Endodermal cell (in vitro differentiated cells): ENCODE data around the gene PYGB. TPM values are rescaled to one million over a fixed set of nuclear protein-coding genes. Genes with fewer than 3 reads are reported as not detected.

ENCODE experiments used
- DNase-seq: peaks from one replicate; pipeline ENCODE4 v3.0.0-alpha.2; 2017
- H3K27ac ChIP-seq: 2 replicates; pipeline ENCODE4 v1.5.1; 2013; ENCODE audit warnings: mild to moderate bottlenecking, low read depth, low read length, moderate library complexity
- H3K27me3 ChIP-seq: 2 replicates; pipeline ENCODE4 v1.6.1; 2013; ENCODE audit warnings: mild to moderate bottlenecking, low read length, moderate library complexity; ENCODE audit not compliant: insufficient read depth, control insufficient read depth, poor library complexity, severe bottlenecking
- H3K36me3 ChIP-seq: 2 replicates; pipeline ENCODE4 v1.7.0; 2013; ENCODE audit warnings: mild to moderate bottlenecking, low read length, moderate library complexity; ENCODE audit not compliant: control insufficient read depth, insufficient read depth
- H3K4me1 ChIP-seq: one replicate; pipeline ENCODE4 v1.7.0; 2013; ENCODE audit warnings: low read length; ENCODE audit not compliant: control insufficient read depth, insufficient read depth
- H3K4me3 ChIP-seq: 2 replicates; pipeline ENCODE4 v1.5.1; 2013; ENCODE audit warnings: mild to moderate bottlenecking, low read length, moderate library complexity
- H3K9ac ChIP-seq: 2 replicates; pipeline ENCODE4 v1.6.1; 2013; ENCODE audit warnings: mild to moderate bottlenecking, low read length, moderate library complexity; ENCODE audit not compliant: poor library complexity, severe bottlenecking; ENCODE audit errors: extremely low read depth
- H3K9me3 ChIP-seq: 2 replicates; pipeline ENCODE4 v1.6.1; 2013; ENCODE audit warnings: mild to moderate bottlenecking, low read length, moderate library complexity; ENCODE audit not compliant: control insufficient read depth
- H3K27ac Mint-ChIP-seq: 2 replicates; pipeline ENCODE4 v1.8.0; 2020; ENCODE audit warnings: mixed read lengths
- H3K27me3 Mint-ChIP-seq: 2 replicates; pipeline ENCODE4 v1.8.0; 2021; ENCODE audit warnings: mild to moderate bottlenecking, mixed read lengths; ENCODE audit not compliant: insufficient read depth
- H3K36me3 Mint-ChIP-seq: 2 replicates; pipeline ENCODE4 v1.8.0; 2020; ENCODE audit warnings: low read depth, mixed read lengths
- H3K4me1 Mint-ChIP-seq: 2 replicates; pipeline ENCODE4 v1.8.0; 2020; ENCODE audit warnings: mixed read lengths
- H3K4me3 Mint-ChIP-seq: 2 replicates; pipeline ENCODE4 v1.8.0; 2020; ENCODE audit warnings: mild to moderate bottlenecking, moderate library complexity, mixed read lengths
- H3K9me3 Mint-ChIP-seq: 2 replicates; pipeline ENCODE4 v1.8.0; 2020; ENCODE audit warnings: mild to moderate bottlenecking, mixed read lengths
- WGBS, 2 experiments: methylation state at CpG; one replicate each; pipeline versions ENCODE4 v1.1.5 to v1.1.7; 2013; ENCODE audit warnings: missing lambda C conversion rate in 2 of 2, mixed read lengths in 1 of 2; ENCODE audit not compliant: insufficient coverage in 1 of 2, insufficient read length in 1 of 2; 5-methylcytosine and 5-hydroxymethylcytosine counted together
- total RNA-seq, 2 donors: library from RNA; stranded (reverse); fragmentation: NEBNext Ultra II Directional in 1 of 2; extraction: Animal tissue kit (Norgen Biotek cat#: 25700) in 1 of 2; gene quantifications; 2 replicates in 1 of 2; 3 replicates in 1 of 2; pipeline ENCODE4 v1.2.1, GENCODE V29; 2021
- TF ChIP-seq, protein P1 (sequence below): fragments of 200-600 bp; sonication (generic); conservative IDR thresholded peaks from 2 replicates; pipeline ENCODE4 v1.5.0; 2021; ENCODE audit warnings: antibody characterized with exemption, mild to moderate bottlenecking

The PYGB gene
- total RNA-seq, 2 donors from 2014 or later: 59.3 to 66.8 TPM

- Histone ChIP-seq H3K9me3 (peaks cover 10% of the 10 kb centered on the region), H3K4me1 (no peaks in the 10 kb centered on the region), H3K27me3 (no peaks in the 10 kb centered on the region), H3K27ac (no peak overlapping the region), H3K36me3 (no peaks in the 10 kb centered on the region), H3K4me3 (peak overlapping the region; percentile 80), H3K9ac (no peak overlapping the region)
- Mint-ChIP-seq H3K9me3 (peaks cover 5% of the 10 kb centered on the region), H3K4me3 (peak overlapping the region; percentile 76), H3K27ac (peak overlapping the region; percentile 75), H3K27me3 (peaks cover 13% of the 10 kb centered on the region), H3K4me1 (peaks cover 45% of the 10 kb centered on the region), H3K36me3 (no peaks in the 10 kb centered on the region)
- 85 to 93% methylated on average over 5 to 9 of the region's 9 CpGs for WGBS, 2 experiments
- TF ChIP-seq, protein P1, sequence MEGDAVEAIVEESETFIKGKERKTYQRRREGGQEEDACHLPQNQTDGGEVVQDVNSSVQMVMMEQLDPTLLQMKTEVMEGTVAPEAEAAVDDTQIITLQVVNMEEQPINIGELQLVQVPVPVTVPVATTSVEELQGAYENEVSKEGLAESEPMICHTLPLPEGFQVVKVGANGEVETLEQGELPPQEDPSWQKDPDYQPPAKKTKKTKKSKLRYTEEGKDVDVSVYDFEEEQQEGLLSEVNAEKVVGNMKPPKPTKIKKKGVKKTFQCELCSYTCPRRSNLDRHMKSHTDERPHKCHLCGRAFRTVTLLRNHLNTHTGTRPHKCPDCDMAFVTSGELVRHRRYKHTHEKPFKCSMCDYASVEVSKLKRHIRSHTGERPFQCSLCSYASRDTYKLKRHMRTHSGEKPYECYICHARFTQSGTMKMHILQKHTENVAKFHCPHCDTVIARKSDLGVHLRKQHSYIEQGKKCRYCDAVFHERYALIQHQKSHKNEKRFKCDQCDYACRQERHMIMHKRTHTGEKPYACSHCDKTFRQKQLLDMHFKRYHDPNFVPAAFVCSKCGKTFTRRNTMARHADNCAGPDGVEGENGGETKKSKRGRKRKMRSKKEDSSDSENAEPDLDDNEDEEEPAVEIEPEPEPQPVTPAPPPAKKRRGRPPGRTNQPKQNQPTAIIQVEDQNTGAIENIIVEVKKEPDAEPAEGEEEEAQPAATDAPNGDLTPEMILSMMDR: no peak
- DNase-seq: peak; percentile 29
Observed at GRCh38 chr20:25246182-25246999, 1.5 kb upstream of the PYGB start.

DNA sequence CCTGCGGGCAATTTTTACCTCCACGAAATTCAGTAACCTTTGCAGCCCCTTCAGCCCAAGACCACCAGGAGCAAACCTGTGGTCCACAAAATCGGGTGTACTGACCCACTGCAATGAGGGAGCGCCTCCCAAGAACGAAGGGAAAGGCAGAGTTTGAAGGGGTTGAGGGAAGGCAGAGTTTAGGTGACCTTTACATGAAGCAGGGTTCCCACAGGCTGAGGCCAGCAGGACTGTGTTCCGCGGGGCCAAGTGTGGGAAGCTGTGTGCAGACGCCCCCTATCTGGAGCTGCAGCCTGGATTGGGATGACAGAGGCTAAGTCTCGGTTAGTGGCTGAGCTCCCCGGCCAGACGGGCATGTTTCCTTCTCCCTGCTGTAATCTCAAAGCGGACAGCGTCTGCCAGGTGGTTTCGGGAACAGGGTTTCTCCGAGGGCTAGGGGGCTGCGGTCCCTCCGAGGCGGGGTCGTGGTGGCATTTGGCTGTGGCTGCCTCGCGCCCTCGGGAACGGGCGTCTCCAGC is 826 bp upstream of the PYGB start:
- no peaks in the 10 kb centered on the region for H3K27me3 ChIP-seq

GRCh38 chr20:25247518-25247955 is 348 bp upstream of the PYGB start:
- Histone ChIP-seq H3K4me3 (peak overlapping the region; percentile 80), H3K9me3 (peaks cover 10% of the 10 kb centered on the region), H3K4me1 (no peaks in the 10 kb centered on the region), H3K27me3 (no peaks in the 10 kb centered on the region), H3K36me3 (no peaks in the 10 kb centered on the region), H3K9ac (peak overlapping the region; percentile 64), H3K27ac (no peak overlapping the region)
- no peaks in the 10 kb centered on the region for H3K36me3 Mint-ChIP-seq
- H3K27ac Mint-ChIP-seq: peak overlapping the region; percentile 75
- peaks cover 5% of the 10 kb centered on the region for H3K9me3 Mint-ChIP-seq
- peak overlapping the region; percentile 76 for H3K4me3 Mint-ChIP-seq
- H3K4me1 Mint-ChIP-seq: peaks cover 44% of the 10 kb centered on the region
- 2% methylated on average over 22 to 37 of the region's 37 CpGs for WGBS, 2 experiments
- no peak for DNase-seq
- TF ChIP-seq, protein P1: no peak
- peaks cover 10% of the 10 kb centered on the region for H3K27me3 Mint-ChIP-seq

More for the DNA sequence above, 826 bp upstream of the PYGB start:
- H3K27ac Mint-ChIP-seq: peak overlapping the region; percentile 75
- Histone ChIP-seq H3K27ac (no peak overlapping the region), H3K9me3 (peaks cover 10% of the 10 kb centered on the region), H3K4me1 (no peaks in the 10 kb centered on the region), H3K9ac (peak overlapping the region; percentile 64), H3K4me3 (peak overlapping the region; percentile 80), H3K36me3 (no peaks in the 10 kb centered on the region)
- WGBS, 2 experiments: 15% methylated on average over 21 to 24 of the region's 24 CpGs
- TF ChIP-seq, protein P1: peak; percentile 72
- H3K4me3 Mint-ChIP-seq: peak overlapping the region; percentile 76
- peak; percentile 89 for DNase-seq
- peaks cover 5% of the 10 kb centered on the region for H3K9me3 Mint-ChIP-seq
- peaks cover 44% of the 10 kb centered on the region for H3K4me1 Mint-ChIP-seq
- H3K36me3 Mint-ChIP-seq: no peaks in the 10 kb centered on the region
- H3K27me3 Mint-ChIP-seq: peaks cover 13% of the 10 kb centered on the region
